Cortex of kidney (tissue), 1 donor: ENCODE measurements around the gene PRKCE.

Experiments used
- DNase-seq: peaks from one replicate; lab custom pipeline; 2025; lab: John Stamatoyannopoulos, UW

The PRKCE gene

GRCh38 chr2:46170611-46171350 lies 519.3 kb downstream of the PRKCE start:
- no peak for DNase-seq

- DNase-seq, result no peak
Observed at GRCh38 chr2:46171411-46171953, 520.0 kb downstream of the PRKCE start.

GRCh38 chr2:46171996-46172546 lies 520.6 kb downstream of the PRKCE start:
- DNase-seq, result no peak

GRCh38 chr2:46173030-46173429 lies 521.6 kb downstream of the PRKCE start:
- DNase-seq, result no peak

GRCh38 chr2:46173636-46174250 lies 522.3 kb downstream of the PRKCE start:
- DNase-seq, result no peak

- DNase-seq, result no peak
Observed at GRCh38 chr2:46174345-46175170, 523.1 kb downstream of the PRKCE start.

GRCh38 chr2:46175419-46175818 lies 523.9 kb downstream of the PRKCE start:
- DNase-seq, result no peak

- no peak for DNase-seq
Observed at GRCh38 chr2:46177461-46178089, 526.1 kb downstream of the PRKCE start.

- no peak for DNase-seq
Observed at GRCh38 chr2:46179037-46179621, 527.7 kb downstream of the PRKCE start.

- no peak for DNase-seq
Observed at GRCh38 chr2:46180189-46180588, 528.7 kb downstream of the PRKCE start.

- no peak for DNase-seq
Observed at GRCh38 chr2:46181306-46181705, 529.8 kb downstream of the PRKCE start.

GRCh38 chr2:46181789-46182530 lies 530.5 kb downstream of the PRKCE start:
- DNase-seq, result no peak

- DNase-seq, result no peak
Observed at GRCh38 chr2:46183426-46183825, 532.0 kb downstream of the PRKCE start.

GRCh38 chr2:46184794-46185583 lies 533.5 kb downstream of the PRKCE start:
- no peak for DNase-seq

GRCh38 chr2:46187112-46187618 lies 535.7 kb downstream of the PRKCE start:
- DNase-seq, result no peak

GRCh38 chr2:46188041-46188716 lies 536.7 kb downstream of the PRKCE start:
- DNase-seq, result no peak

GRCh38 chr2:46193356-46193755 lies 541.9 kb downstream of the PRKCE start:
- DNase-seq, result no peak

GRCh38 chr2:46193855-46194254 lies 542.4 kb downstream of the PRKCE start:
- no peak for DNase-seq

GRCh38 chr2:46194856-46195255 lies 543.4 kb downstream of the PRKCE start:
- DNase-seq, result no peak
